ENCODE data around the gene ABCG5.

Gene ABCG5

GRCh38 chr2:43845181-43845580, 6.5 kb upstream of the ABCG5 start:
- no peak for TF ChIP-seq CTCF (IDR thresholded peaks at IDR 0.05; ENCODE audit: insufficient read depth, low read depth, low read length, missing control alignments)
- no peak for DNase-seq (ENCODE audit: low read depth)

GRCh38 chr2:43842866-43843226, 4.2 kb upstream of the ABCG5 start:
- no peak overlapping the region for H3K4me3 ChIP-seq (ENCODE audit: low read length)
- no peak for DNase-seq (ENCODE audit: low read depth)
- TF ChIP-seq CTCF (IDR thresholded peaks at IDR 0.05; ENCODE audit: insufficient read depth, low read depth, low read length, missing control alignments), result no peak

More at GRCh38 chr2:43845181-43845580, 6.5 kb upstream of the ABCG5 start:
- H3K4me3 ChIP-seq (ENCODE audit: low read length), result no peak overlapping the region

- no peak for TF ChIP-seq CTCF (IDR thresholded peaks at IDR 0.05; ENCODE audit: insufficient read depth, low read depth, low read length, missing control alignments)
- no peak overlapping the region for H3K4me3 ChIP-seq (ENCODE audit: low read length)
- DNase-seq (ENCODE audit: low read depth), result no peak
These were observed 3.6 kb upstream of the ABCG5 start for GRCh38 chr2:43841949-43842865.

- TF ChIP-seq CTCF (IDR thresholded peaks at IDR 0.05; ENCODE audit: insufficient read depth, low read depth, low read length, missing control alignments), result no peak
- DNase-seq (ENCODE audit: low read depth), result peak; percentile 23
- H3K4me3 ChIP-seq (ENCODE audit: low read length), result no peak overlapping the region
These were observed 2.3 kb upstream of the ABCG5 start for GRCh38 chr2:43840965-43841364.

- TF ChIP-seq CTCF (IDR thresholded peaks at IDR 0.05; ENCODE audit: insufficient read depth, low read depth, low read length, missing control alignments), result no peak
- no peak overlapping the region for H3K4me3 ChIP-seq (ENCODE audit: low read length)
- DNase-seq (ENCODE audit: low read depth), result no peak
These were observed 1.3 kb upstream of the ABCG5 start for GRCh38 chr2:43839776-43840564.

GRCh38 chr2:43837831-43838559, 644 bp downstream of the ABCG5 start:
- no peak overlapping the region for H3K4me3 ChIP-seq (ENCODE audit: low read length)
- DNase-seq (ENCODE audit: low read depth), result no peak
- TF ChIP-seq CTCF (IDR thresholded peaks at IDR 0.05; ENCODE audit: insufficient read depth, low read depth, low read length, missing control alignments), result no peak

Data from epithelial cell of esophagus (primary cell).